ENCODE results near the gene PNPLA3.

DNA sequence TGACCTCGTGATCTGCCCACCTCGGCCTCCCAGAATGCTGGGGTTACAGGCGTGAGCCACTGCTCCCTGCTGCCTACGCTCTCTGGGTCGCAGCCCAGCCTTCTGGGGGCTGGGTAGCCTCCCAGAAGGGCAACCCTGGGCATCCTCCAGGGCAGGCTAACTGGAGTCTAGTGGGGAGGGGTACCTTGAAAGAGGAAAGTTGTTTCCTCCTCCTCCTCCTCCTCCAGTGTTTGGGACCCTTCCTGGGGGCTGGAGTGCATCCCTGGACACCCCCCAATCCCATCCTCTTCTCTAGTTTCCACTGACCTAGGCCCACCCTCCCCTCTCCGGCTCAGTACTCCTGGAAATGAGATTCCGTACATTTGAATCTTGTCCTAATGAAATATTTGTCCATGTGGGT lies 1.3 kb downstream of the PNPLA3 start:
- TF ChIP-seq, protein P1, sequence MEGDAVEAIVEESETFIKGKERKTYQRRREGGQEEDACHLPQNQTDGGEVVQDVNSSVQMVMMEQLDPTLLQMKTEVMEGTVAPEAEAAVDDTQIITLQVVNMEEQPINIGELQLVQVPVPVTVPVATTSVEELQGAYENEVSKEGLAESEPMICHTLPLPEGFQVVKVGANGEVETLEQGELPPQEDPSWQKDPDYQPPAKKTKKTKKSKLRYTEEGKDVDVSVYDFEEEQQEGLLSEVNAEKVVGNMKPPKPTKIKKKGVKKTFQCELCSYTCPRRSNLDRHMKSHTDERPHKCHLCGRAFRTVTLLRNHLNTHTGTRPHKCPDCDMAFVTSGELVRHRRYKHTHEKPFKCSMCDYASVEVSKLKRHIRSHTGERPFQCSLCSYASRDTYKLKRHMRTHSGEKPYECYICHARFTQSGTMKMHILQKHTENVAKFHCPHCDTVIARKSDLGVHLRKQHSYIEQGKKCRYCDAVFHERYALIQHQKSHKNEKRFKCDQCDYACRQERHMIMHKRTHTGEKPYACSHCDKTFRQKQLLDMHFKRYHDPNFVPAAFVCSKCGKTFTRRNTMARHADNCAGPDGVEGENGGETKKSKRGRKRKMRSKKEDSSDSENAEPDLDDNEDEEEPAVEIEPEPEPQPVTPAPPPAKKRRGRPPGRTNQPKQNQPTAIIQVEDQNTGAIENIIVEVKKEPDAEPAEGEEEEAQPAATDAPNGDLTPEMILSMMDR (conservative IDR thresholded peaks at IDR 0.05; ENCODE audit: low read length), result no peak
- no peak for TF ChIP-seq EZH2phosphoT487 (IDR thresholded peaks at IDR 0.05; ENCODE audit: borderline replicate concordance, low read depth, low read length)

All from OCI-LY7 (cell line).